K562 (cell line): Measurements from ENCODE around the gene CPTP. TPM values are rescaled to one million over a fixed set of nuclear protein-coding genes. Genes with fewer than 3 reads are reported as not detected.
A peak's percentile ranks its signal among the peaks of the same experiment; 100 is the strongest.

Source experiments
- ASH1L ChIP-seq: fragments of 450-650 bp; IDR thresholded peaks from 2 replicates; pipeline ENCODE4 v1.6.1; 2018; ENCODE audit warnings: borderline replicate concordance, mild to moderate bottlenecking, low read depth; ENCODE audit not compliant: partially characterized antibody
- BRF1 ChIP-seq: IDR thresholded peaks from 3 replicates; pipeline ENCODE4 v1.6.1; 2011; ENCODE audit warnings: borderline replicate concordance, mild to moderate bottlenecking; ENCODE audit not compliant: insufficient read length; ENCODE audit errors: extremely low read depth
- CBX5 ChIP-seq: IDR thresholded peaks from 2 replicates; pipeline ENCODE4 v1.6.1; 2014; ENCODE audit warnings: low read depth, borderline replicate concordance
- CBX8 ChIP-seq: fragments of 200-600 bp; sonication (generic); IDR thresholded peaks from 2 replicates; pipeline ENCODE4 v1.6.1; 2012; ENCODE audit warnings: borderline replicate concordance, mixed run types, low read depth, mild to moderate bottlenecking, moderate library complexity, mixed read lengths, low read length, control low read depth, inconsistent platforms; ENCODE audit not compliant: poor library complexity, severe bottlenecking; ENCODE audit errors: extremely low read depth
- E2F4 ChIP-seq: sonication (generic); formaldehyde crosslinking; IDR thresholded peaks from 2 replicates; pipeline ENCODE4 v1.8.0; 2022; ENCODE audit warnings: mild to moderate bottlenecking, low read depth, missing genetic modification reagents
- ELF1 ChIP-seq: fragments of 200-800 bp; sonication (Bioruptor generic); IDR thresholded peaks from 2 replicates; pipeline ENCODE4 v1.6.1; 2016; ENCODE audit warnings: missing genetic modification characterization, missing compliant biosample characterization
- EZH2 ChIP-seq: IDR thresholded peaks from 2 replicates; pipeline ENCODE4 v1.6.1; 2012; ENCODE audit warnings: low read depth, mild to moderate bottlenecking, inconsistent platforms, low read length, borderline replicate concordance
- GMEB1 ChIP-seq: fragments of 250-450 bp; sonication (Bioruptor Pico); IDR thresholded peaks from 2 replicates; pipeline ENCODE4 v1.4.0; 2020; ENCODE audit warnings: mild to moderate bottlenecking
- IRF1 ChIP-seq: sonication (generic); formaldehyde crosslinking; IDR thresholded peaks from 2 replicates; pipeline ENCODE4 v1.8.0; 2022; ENCODE audit warnings: missing genetic modification reagents, mild to moderate bottlenecking, borderline replicate concordance
- KDM5B ChIP-seq: fragments of 200-600 bp; sonication (generic); IDR thresholded peaks from 2 replicates; pipeline ENCODE4 v1.6.1; 2012; ENCODE audit warnings: low read depth, mild to moderate bottlenecking, moderate library complexity, low read length, control low read depth, inconsistent platforms; ENCODE audit not compliant: insufficient replicate concordance
- MTA1 ChIP-seq: fragments of 450-650 bp; IDR thresholded peaks from 2 replicates; pipeline ENCODE4 v1.6.1; 2017; ENCODE audit warnings: borderline replicate concordance
- MYC ChIP-seq, 2 experiments: fragments of 250-450 bp in 1 of 2; sonication (Bioruptor Pico) in 1 of 2; IDR thresholded peaks; 2 replicates each; pipeline versions ENCODE4 v1.5.1 to v1.6.1; 2012 to 2021; ENCODE audit warnings: low read depth in 2 of 2, borderline replicate concordance in 1 of 2, improper control_type of control experiment in 1 of 2, low read length in 1 of 2, mild to moderate bottlenecking in 1 of 2, moderate library complexity in 1 of 2
- PREB ChIP-seq: sonication (generic); formaldehyde crosslinking; IDR thresholded peaks from 2 replicates; pipeline ENCODE4 v1.8.1; 2023; ENCODE audit warnings: mild to moderate bottlenecking, missing genetic modification reagents
- SIRT6 ChIP-seq: IDR thresholded peaks from one replicate; pipeline ENCODE4 v1.6.1; 2012; ENCODE audit warnings: low read depth, mild to moderate bottlenecking, control low read depth, inconsistent platforms, low read length, moderate library complexity
- TRIM28 ChIP-seq: fragments of 450-650 bp; IDR thresholded peaks from 2 replicates; pipeline ENCODE4 v1.6.1; 2017
- ZNF41 ChIP-seq: fragments of 250-450 bp; sonication (Bioruptor Pico); conservative IDR thresholded peaks from 2 replicates; pipeline ENCODE4 v1.4.0; 2020; ENCODE audit warnings: mild to moderate bottlenecking
- ZNF431 ChIP-seq: sonication (generic); formaldehyde crosslinking; IDR thresholded peaks from 2 replicates; pipeline ENCODE4 v1.8.0; 2022; ENCODE audit warnings: mild to moderate bottlenecking, missing genetic modification reagents
- ZNF444 ChIP-seq: fragments of 250-450 bp; sonication (Bioruptor Pico); IDR thresholded peaks from 2 replicates; pipeline ENCODE4 v1.4.0; 2020; ENCODE audit warnings: mild to moderate bottlenecking, moderate library complexity
- ZNF583 ChIP-seq: fragments of 250-450 bp; sonication (Bioruptor Pico); IDR thresholded peaks from 2 replicates; pipeline ENCODE4 v1.4.0; 2020
- ZNF707 ChIP-seq: fragments of 250-450 bp; sonication (Bioruptor Pico); conservative IDR thresholded peaks from 2 replicates; pipeline ENCODE4 v1.8.0; 2022; ENCODE audit warnings: inconsistent platforms, mild to moderate bottlenecking, moderate library complexity
- ZSCAN32 ChIP-seq: fragments of 450-650 bp; formaldehyde crosslinking; IDR thresholded peaks from 2 replicates; pipeline ENCODE4 v1.4.0; 2020; ENCODE audit warnings: mild to moderate bottlenecking, moderate library complexity
- polyA plus RNA-seq, 8 experiments: library from polyadenylated mRNA; depleted of rRNA in 4 of 8; stranded (reverse) in 5 of 8; unstranded in 3 of 8; fragments of >200 nt; fragmentation: Nextera tagmentation in 2 of 8; fragmentation: Illumina TruSeq in 1 of 8; extraction: Ambion mirVana in 2 of 8; extraction: Trizol in 1 of 8; gene quantifications; 2 replicates each; pipeline versions ENCODE4 v1.2.1 to v1.2.3, GENCODE V29; 2011 to 2014; ENCODE audit warnings: inconsistent platforms in 1 of 8, missing spikeins in 1 of 8
- total RNA-seq, 7 experiments: library from RNA; depleted of rRNA in 6 of 7; stranded (reverse); fragments of >200 nt in 6 of 7; fragmentation: Illumina TruSeq in 2 of 7; extraction: Trizol in 2 of 7; gene quantifications; 2 replicates each; pipeline versions ENCODE4 v1.2.1 to v1.2.3, GENCODE V29; 2011 to 2021; ENCODE audit warnings: low replicate concordance in 1 of 7

The CPTP gene
- total and polyA plus RNA-seq, 9 of the 15 experiments (the other 6 are each of a cell fraction or from before 2014, with no cell fraction given): 0.11 to 25.8 (median 3.5) TPM

GRCh38 chr1:1307923-1308755 is 16.5 kb upstream of the CPTP start, which contains the start of the genes ACAP3 and PUSL1 (continued):
- no peak for TF ChIP-seq PREB
- peak; percentile 97 for TF ChIP-seq MYC (IDR thresholded peaks at IDR 0.05; ENCODE audit: low read depth, low read length)
- peak; percentile 91; the same call in 1 of the 2 replicates for TF ChIP-seq MYC (CRISPR knock-in tag; IDR thresholded peaks at IDR 0.05; ENCODE audit: borderline replicate concordance, low read depth)
- TF ChIP-seq ASH1L: no peak
- no peak for TF ChIP-seq SIRT6
- no peak for TF ChIP-seq EZH2
- no peak for TF ChIP-seq BRF1
- no peak for TF ChIP-seq ZNF444
- TF ChIP-seq ZNF41: no peak
- no peak for TF ChIP-seq ZNF707
- TF ChIP-seq TRIM28: no peak; the same call in 1 of the 2 replicates
- TF ChIP-seq ZNF583 (CRISPR knock-in tag): no peak
- TF ChIP-seq IRF1 (CRISPR knock-in tag): 0 out of 2 replicates have a peak, but pooled peaks have one; percentile 36
- TF ChIP-seq ZSCAN32 (CRISPR knock-in tag): no peak
- TF ChIP-seq CBX8: no peak
- peak; percentile 39; the same call in 1 of the 2 replicates for TF ChIP-seq ZNF431 (CRISPR knock-in tag)
- peak; percentile 61; the same call in 1 of the 2 replicates for TF ChIP-seq MTA1
- 0 out of 2 replicates have a peak, but pooled peaks have one; percentile 7 for TF ChIP-seq E2F4 (CRISPR knock-in tag)
- peak; percentile 93 for TF ChIP-seq ELF1 (tag)
- no peak for TF ChIP-seq CBX5
- TF ChIP-seq KDM5B: peak; percentile 58
- peak; percentile 58 for TF ChIP-seq GMEB1 (CRISPR knock-in tag)
